HEK293 (cell line): Measurements from ENCODE around the gene PRSS48.

Experiments used
- CTCF ChIA-PET: fragments of 350-600 bp; formaldehyde crosslinking; extraction: SDS; loops from one replicate; lab custom pipeline; 2021; ENCODE audit warnings: antibody characterized with exemption; lab: Yijun Ruan, JAX
- POLR2A ChIA-PET: fragments of 300-600 bp; formaldehyde crosslinking; extraction: SDS; loops from one replicate; lab custom pipeline; 2020; ENCODE audit warnings: antibody characterized with exemption, inconsistent platforms; lab: Yijun Ruan, JAX
- H3K27ac ChIP-seq: fragments of 200-500 bp; sonication (Bioruptor generic); 2 replicates; pipeline ENCODE4 v1.5.1; 2014; ENCODE audit warnings: low read depth, low read length, control low read depth, inconsistent platforms; ENCODE audit errors: extremely low read depth
- H3K36me3 ChIP-seq, 2 experiments: fragments of 200-500 bp in 1 of 2; sonication (Bioruptor generic) in 1 of 2; 1 replicate in 1 of 2; 2 replicates in 1 of 2; pipeline ENCODE4 v1.5.1; 2014 to 2017; ENCODE audit warnings: inconsistent platforms in 2 of 2, low read length in 2 of 2; ENCODE audit not compliant: control insufficient read depth in 2 of 2, insufficient read depth in 1 of 2
- H3K4me1 ChIP-seq: fragments of 200-500 bp; sonication (Bioruptor generic); 2 replicates; pipeline ENCODE4 v1.5.1; 2014; ENCODE audit warnings: mild to moderate bottlenecking, low read length, inconsistent platforms; ENCODE audit not compliant: control insufficient read depth, insufficient read depth
- H3K4me3 ChIP-seq: 2 replicates; pipeline ENCODE4 v1.5.1; 2011; ENCODE audit warnings: low read depth, mild to moderate bottlenecking, control low read depth, low read length, moderate library complexity
- H3K9me3 ChIP-seq: fragments of 200-500 bp; sonication (Bioruptor generic); 2 replicates; pipeline ENCODE4 v1.5.1; 2014; ENCODE audit warnings: low read depth, low read length, inconsistent platforms; ENCODE audit not compliant: control insufficient read depth, insufficient read depth
- BCL11A ChIP-seq: fragments of 450-650 bp; formaldehyde crosslinking; IDR thresholded peaks from 2 replicates; pipeline ENCODE4 v1.5.1; 2016; ENCODE audit warnings: low read depth, missing biosample characterization, missing genetic modification characterization
- REPIN1 ChIP-seq: fragments of 450-650 bp; formaldehyde crosslinking; IDR thresholded peaks from 2 replicates; pipeline ENCODE4 v1.5.1; 2017; ENCODE audit warnings: missing biosample characterization, missing genetic modification characterization, low read depth
- SCRT1 ChIP-seq: fragments of 450-650 bp; formaldehyde crosslinking; IDR thresholded peaks from 2 replicates; pipeline ENCODE4 v1.5.1; 2016; ENCODE audit warnings: missing biosample characterization, missing genetic modification characterization, borderline replicate concordance
- ZNF114 ChIP-seq: fragments of 450-650 bp; formaldehyde crosslinking; IDR thresholded peaks from 2 replicates; pipeline ENCODE4 v1.5.0; 2017; ENCODE audit warnings: missing biosample characterization, missing genetic modification characterization
- ZNF121 ChIP-seq: fragments of 450-650 bp; formaldehyde crosslinking; IDR thresholded peaks from 2 replicates; pipeline ENCODE4 v1.5.1; 2016; ENCODE audit warnings: missing biosample characterization, missing genetic modification characterization
- ZNF132 ChIP-seq: fragments of 450-650 bp; formaldehyde crosslinking; IDR thresholded peaks from 2 replicates; pipeline ENCODE4 v1.5.1; 2017; ENCODE audit warnings: missing biosample characterization, missing genetic modification characterization, borderline replicate concordance
- ZNF19 ChIP-seq: fragments of 450-650 bp; formaldehyde crosslinking; IDR thresholded peaks from 2 replicates; pipeline ENCODE4; 2016; ENCODE audit warnings: missing biosample characterization, missing genetic modification characterization, low read depth
- ZNF211 ChIP-seq: fragments of 450-650 bp; formaldehyde crosslinking; IDR thresholded peaks from 2 replicates; pipeline ENCODE4 v1.5.1; 2016; ENCODE audit warnings: low read depth, missing biosample characterization, missing genetic modification characterization
- ZNF311 ChIP-seq: fragments of 450-650 bp; formaldehyde crosslinking; IDR thresholded peaks from 2 replicates; pipeline ENCODE4 v1.5.1; 2017; ENCODE audit warnings: missing biosample characterization, missing genetic modification characterization, borderline replicate concordance
- ZNF404 ChIP-seq: fragments of 450-650 bp; formaldehyde crosslinking; IDR thresholded peaks from 2 replicates; pipeline ENCODE4 v1.5.1; 2017; ENCODE audit warnings: missing biosample characterization, missing genetic modification characterization
- ZNF510 ChIP-seq: fragments of 450-650 bp; formaldehyde crosslinking; IDR thresholded peaks from 2 replicates; pipeline ENCODE4 v1.5.1; 2018; ENCODE audit warnings: mild to moderate bottlenecking, missing genetic modification characterization, missing biosample characterization; ENCODE audit not compliant: insufficient replicate concordance
- ZNF571 ChIP-seq: fragments of 450-650 bp; formaldehyde crosslinking; IDR thresholded peaks from 2 replicates; pipeline ENCODE4 v1.5.0; 2017; ENCODE audit warnings: missing biosample characterization, missing genetic modification characterization
- ZNF664 ChIP-seq: fragments of 450-650 bp; formaldehyde crosslinking; IDR thresholded peaks from 2 replicates; pipeline ENCODE4 v1.5.1; 2016; ENCODE audit warnings: missing biosample characterization, missing genetic modification characterization
- ZNF677 ChIP-seq: fragments of 450-650 bp; IDR thresholded peaks from 2 replicates; pipeline ENCODE4 v1.5.0; 2018; ENCODE audit warnings: missing biosample characterization, mild to moderate bottlenecking, missing genetic modification characterization, moderate library complexity
- ZNF76 ChIP-seq: fragments of 450-650 bp; formaldehyde crosslinking; IDR thresholded peaks from 2 replicates; pipeline ENCODE4; 2016; ENCODE audit warnings: low read depth, missing biosample characterization, missing genetic modification characterization, borderline replicate concordance
- TF ChIP-seq, protein P1 (sequence below): fragments of 450-650 bp; formaldehyde crosslinking; IDR thresholded peaks from 2 replicates; pipeline ENCODE4 v1.5.1; 2017; ENCODE audit warnings: missing biosample characterization, missing genetic modification characterization
- TF ChIP-seq, protein P2 (sequence below): fragments of 450-650 bp; formaldehyde crosslinking; IDR thresholded peaks from 2 replicates; pipeline ENCODE4 v1.5.1; 2016; ENCODE audit warnings: missing biosample characterization, missing genetic modification characterization
- TF ChIP-seq, protein P3 (sequence below): fragments of 450-650 bp; formaldehyde crosslinking; IDR thresholded peaks from 2 replicates; pipeline ENCODE4 v1.5.1; 2016; ENCODE audit warnings: missing biosample characterization, missing genetic modification characterization
- TF ChIP-seq, protein P4 (sequence below): fragments of 450-650 bp; formaldehyde crosslinking; IDR thresholded peaks from 2 replicates; pipeline ENCODE4 v1.5.1; 2017; ENCODE audit warnings: missing biosample characterization, missing genetic modification characterization
- TF ChIP-seq, protein P5 (sequence below): fragments of 450-650 bp; formaldehyde crosslinking; IDR thresholded peaks from 2 replicates; pipeline ENCODE4 v1.5.1; 2016; ENCODE audit warnings: missing biosample characterization, missing genetic modification characterization
- TF ChIP-seq, protein P6 (sequence below): fragments of 450-650 bp; formaldehyde crosslinking; IDR thresholded peaks from 2 replicates; pipeline ENCODE4 v1.5.1; 2017; ENCODE audit warnings: missing biosample characterization, missing genetic modification characterization
- TF ChIP-seq, protein P7 (sequence below): fragments of 450-650 bp; formaldehyde crosslinking; IDR thresholded peaks from 2 replicates; pipeline ENCODE4 v1.5.1; 2016; ENCODE audit warnings: missing biosample characterization, missing genetic modification characterization

PRSS48 gene

DNA sequence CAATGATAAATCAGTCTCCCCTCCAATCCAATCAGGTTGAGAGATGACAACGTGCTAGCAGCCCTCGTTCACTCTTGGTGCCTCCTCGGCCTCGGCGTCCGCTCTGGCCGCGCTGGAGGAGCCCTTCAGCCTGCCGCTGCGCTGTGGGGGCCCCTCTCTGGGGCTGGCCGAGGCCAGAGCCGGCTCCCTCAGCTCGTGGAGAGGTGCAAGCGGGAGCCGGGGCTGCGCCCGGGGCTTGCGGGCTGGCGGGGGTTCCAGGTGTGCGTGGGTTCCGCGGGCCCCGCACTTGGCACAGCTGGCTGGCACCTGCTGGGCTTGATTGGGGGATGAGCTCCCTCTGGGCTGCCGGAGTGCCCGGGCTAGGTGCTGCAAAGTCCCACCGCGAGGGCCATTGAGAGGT is 40.9 kb upstream of the PRSS48 start:
- H3K27ac ChIP-seq, result no peak overlapping the region
- H3K36me3 ChIP-seq, result peaks cover 0 to 3% of the 10 kb centered on the region in 2 experiments; a peak in 1 of 3 replicates
- ChIA-PET POLR2A (no interaction called here), CTCF (interaction anchor here (0.7 kb wide), 1 partner anchor 374 kb away, joined by 3 read pairs; no protein-coding TSS in a partner anchor)
- H3K4me1 ChIP-seq, result no peaks in the 10 kb centered on the region
- TF ChIP-seq ZNF571 (no peak), ZNF114 (tag by site-specific recombination) (no peak), BCL11A (tag by site-specific recombination) (no peak), SCRT1 (tag by site-specific recombination) (no peak), REPIN1 (tag by site-specific recombination) (no peak), ZNF121 (no peak), ZNF76 (no peak)
- TF ChIP-seq, protein P1, sequence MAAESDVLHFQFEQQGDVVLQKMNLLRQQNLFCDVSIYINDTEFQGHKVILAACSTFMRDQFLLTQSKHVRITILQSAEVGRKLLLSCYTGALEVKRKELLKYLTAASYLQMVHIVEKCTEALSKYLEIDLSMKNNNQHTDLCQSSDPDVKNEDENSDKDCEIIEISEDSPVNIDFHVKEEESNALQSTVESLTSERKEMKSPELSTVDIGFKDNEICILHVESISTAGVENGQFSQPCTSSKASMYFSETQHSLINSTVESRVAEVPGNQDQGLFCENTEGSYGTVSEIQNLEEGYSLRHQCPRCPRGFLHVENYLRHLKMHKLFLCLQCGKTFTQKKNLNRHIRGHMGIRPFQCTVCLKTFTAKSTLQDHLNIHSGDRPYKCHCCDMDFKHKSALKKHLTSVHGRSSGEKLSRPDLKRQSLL (tag by site-specific recombination), result no peak
- TF ChIP-seq, protein P2, sequence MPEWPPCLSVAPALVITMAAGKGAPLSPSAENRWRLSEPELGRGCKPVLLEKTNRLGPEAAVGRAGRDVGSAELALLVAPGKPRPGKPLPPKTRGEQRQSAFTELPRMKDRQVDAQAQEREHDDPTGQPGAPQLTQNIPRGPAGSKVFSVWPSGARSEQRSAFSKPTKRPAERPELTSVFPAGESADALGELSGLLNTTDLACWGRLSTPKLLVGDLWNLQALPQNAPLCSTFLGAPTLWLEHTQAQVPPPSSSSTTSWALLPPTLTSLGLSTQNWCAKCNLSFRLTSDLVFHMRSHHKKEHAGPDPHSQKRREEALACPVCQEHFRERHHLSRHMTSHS, result no peak
- TF ChIP-seq, protein P3, sequence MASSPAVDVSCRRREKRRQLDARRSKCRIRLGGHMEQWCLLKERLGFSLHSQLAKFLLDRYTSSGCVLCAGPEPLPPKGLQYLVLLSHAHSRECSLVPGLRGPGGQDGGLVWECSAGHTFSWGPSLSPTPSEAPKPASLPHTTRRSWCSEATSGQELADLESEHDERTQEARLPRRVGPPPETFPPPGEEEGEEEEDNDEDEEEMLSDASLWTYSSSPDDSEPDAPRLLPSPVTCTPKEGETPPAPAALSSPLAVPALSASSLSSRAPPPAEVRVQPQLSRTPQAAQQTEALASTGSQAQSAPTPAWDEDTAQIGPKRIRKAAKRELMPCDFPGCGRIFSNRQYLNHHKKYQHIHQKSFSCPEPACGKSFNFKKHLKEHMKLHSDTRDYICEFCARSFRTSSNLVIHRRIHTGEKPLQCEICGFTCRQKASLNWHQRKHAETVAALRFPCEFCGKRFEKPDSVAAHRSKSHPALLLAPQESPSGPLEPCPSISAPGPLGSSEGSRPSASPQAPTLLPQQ, result no peak
- TF ChIP-seq, protein P4, sequence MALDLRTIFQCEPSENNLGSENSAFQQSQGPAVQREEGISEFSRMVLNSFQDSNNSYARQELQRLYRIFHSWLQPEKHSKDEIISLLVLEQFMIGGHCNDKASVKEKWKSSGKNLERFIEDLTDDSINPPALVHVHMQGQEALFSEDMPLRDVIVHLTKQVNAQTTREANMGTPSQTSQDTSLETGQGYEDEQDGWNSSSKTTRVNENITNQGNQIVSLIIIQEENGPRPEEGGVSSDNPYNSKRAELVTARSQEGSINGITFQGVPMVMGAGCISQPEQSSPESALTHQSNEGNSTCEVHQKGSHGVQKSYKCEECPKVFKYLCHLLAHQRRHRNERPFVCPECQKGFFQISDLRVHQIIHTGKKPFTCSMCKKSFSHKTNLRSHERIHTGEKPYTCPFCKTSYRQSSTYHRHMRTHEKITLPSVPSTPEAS, result no peak
- no peak overlapping the region for H3K4me3 ChIP-seq
- no peaks in the 10 kb centered on the region for H3K9me3 ChIP-seq

DNA sequence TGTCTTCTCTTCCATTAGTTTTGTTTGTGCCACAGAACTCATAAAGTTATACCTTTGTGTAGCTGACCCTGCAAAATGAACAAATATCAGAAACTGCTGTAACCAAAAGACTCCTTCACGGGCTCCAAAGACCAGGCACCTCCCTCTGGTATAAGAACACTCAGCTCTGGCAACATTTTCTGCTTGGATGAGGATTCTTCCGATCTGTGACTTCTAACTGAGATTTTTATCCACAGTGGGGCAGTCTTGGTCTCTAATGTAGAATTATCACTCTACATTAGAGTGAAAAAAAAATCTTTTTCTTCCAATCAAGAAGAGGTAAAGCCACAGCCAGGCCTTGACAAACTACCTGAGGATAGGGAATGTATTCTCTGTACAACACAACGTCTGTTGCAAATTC is 38.5 kb upstream of the PRSS48 start:
- Histone ChIP-seq H3K27ac (no peak overlapping the region), H3K4me3 (no peak overlapping the region), H3K36me3 (peaks cover 0 to 3% of the 10 kb centered on the region in 2 experiments; a peak in 1 of 3 replicates), H3K4me1 (peaks cover 5% of the 10 kb centered on the region), H3K9me3 (no peaks in the 10 kb centered on the region)
- ChIA-PET POLR2A (no interaction called here), CTCF (no interaction called here)
- TF ChIP-seq ZNF19 (tag by site-specific recombination), result no peak

DNA sequence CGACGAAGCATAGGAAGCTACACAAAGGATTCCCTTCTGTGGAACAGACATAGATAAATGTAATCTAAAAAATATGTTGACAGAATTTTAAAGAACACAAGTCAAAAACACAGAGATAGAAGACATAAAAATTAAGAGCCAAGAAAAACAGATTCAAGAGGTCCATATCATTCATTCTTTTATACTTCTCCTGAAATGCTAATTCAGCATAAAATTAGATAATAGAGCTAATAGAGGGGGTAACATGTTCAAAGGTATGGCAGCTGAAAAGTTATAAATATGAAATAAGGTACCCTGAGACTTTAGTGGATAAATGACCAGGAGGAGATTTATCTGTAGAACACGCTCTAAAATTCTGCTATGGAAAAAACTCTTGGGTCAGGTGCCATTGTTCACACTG is 37.4 kb upstream of the PRSS48 start:
- Histone ChIP-seq H3K4me1 (peaks cover 7% of the 10 kb centered on the region), H3K9me3 (no peaks in the 10 kb centered on the region), H3K4me3 (no peak overlapping the region), H3K27ac (no peak overlapping the region), H3K36me3 (peaks cover 0 to 3% of the 10 kb centered on the region in 2 experiments; a peak in 1 of 3 replicates)
- ChIA-PET CTCF (interaction anchor here (1.2 kb wide), 1 partner anchor 42 kb away, joined by 5 read pairs; no protein-coding TSS in a partner anchor), POLR2A (no interaction called here)
- TF ChIP-seq ZNF211 (tag by site-specific recombination) (no peak), ZNF664 (no peak), ZNF404 (tag by site-specific recombination) (no peak), ZNF510 (no peak), ZNF677 (tag by site-specific recombination) (no peak), ZNF132 (tag by site-specific recombination) (no peak), ZNF311 (tag by site-specific recombination) (no peak)
- TF ChIP-seq, protein P5, sequence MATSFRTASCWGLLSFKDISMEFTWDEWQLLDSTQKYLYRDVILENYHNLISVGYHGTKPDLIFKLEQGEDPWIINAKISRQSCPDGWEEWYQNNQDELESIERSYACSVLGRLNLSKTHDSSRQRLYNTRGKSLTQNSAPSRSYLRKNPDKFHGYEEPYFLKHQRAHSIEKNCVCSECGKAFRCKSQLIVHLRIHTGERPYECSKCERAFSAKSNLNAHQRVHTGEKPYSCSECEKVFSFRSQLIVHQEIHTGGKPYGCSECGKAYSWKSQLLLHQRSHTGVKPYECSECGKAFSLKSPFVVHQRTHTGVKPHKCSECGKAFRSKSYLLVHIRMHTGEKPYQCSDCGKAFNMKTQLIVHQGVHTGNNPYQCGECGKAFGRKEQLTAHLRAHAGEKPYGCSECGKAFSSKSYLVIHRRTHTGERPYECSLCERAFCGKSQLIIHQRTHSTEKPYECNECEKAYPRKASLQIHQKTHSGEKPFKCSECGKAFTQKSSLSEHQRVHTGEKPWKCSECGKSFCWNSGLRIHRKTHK (tag by site-specific recombination), result no peak
- TF ChIP-seq, protein P6, sequence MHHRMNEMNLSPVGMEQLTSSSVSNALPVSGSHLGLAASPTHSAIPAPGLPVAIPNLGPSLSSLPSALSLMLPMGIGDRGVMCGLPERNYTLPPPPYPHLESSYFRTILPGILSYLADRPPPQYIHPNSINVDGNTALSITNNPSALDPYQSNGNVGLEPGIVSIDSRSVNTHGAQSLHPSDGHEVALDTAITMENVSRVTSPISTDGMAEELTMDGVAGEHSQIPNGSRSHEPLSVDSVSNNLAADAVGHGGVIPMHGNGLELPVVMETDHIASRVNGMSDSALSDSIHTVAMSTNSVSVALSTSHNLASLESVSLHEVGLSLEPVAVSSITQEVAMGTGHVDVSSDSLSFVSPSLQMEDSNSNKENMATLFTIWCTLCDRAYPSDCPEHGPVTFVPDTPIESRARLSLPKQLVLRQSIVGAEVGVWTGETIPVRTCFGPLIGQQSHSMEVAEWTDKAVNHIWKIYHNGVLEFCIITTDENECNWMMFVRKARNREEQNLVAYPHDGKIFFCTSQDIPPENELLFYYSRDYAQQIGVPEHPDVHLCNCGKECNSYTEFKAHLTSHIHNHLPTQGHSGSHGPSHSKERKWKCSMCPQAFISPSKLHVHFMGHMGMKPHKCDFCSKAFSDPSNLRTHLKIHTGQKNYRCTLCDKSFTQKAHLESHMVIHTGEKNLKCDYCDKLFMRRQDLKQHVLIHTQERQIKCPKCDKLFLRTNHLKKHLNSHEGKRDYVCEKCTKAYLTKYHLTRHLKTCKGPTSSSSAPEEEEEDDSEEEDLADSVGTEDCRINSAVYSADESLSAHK (tag by site-specific recombination), result no peak
- TF ChIP-seq, protein P7, sequence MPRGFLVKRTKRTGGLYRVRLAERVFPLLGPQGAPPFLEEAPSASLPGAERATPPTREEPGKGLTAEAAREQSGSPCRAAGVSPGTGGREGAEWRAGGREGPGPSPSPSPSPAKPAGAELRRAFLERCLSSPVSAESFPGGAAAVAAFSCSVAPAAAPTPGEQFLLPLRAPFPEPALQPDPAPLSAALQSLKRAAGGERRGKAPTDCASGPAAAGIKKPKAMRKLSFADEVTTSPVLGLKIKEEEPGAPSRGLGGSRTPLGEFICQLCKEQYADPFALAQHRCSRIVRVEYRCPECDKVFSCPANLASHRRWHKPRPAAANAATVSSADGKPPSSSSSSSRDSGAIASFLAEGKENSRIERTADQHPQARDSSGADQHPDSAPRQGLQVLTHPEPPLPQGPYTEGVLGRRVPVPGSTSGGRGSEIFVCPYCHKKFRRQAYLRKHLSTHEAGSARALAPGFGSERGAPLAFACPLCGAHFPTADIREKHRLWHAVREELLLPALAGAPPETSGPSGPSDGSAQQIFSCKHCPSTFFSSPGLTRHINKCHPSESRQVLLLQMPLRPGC (tag by site-specific recombination), result no peak
